Measurements from ENCODE around the gene CFAP119.
A peak's percentile ranks its signal among the peaks of the same experiment; 100 is the strongest.

CFAP119 gene

GRCh38 chr16:30760577-30761426 is 1.1 kb downstream of the CFAP119 start:
- DNase-seq = no peak

- no peak for DNase-seq
These were observed 1.8 kb downstream of the CFAP119 start for GRCh38 chr16:30760001-30760559.

- no peak for DNase-seq
These were observed 2.8 kb downstream of the CFAP119 start for GRCh38 chr16:30758988-30759491.

GRCh38 chr16:30757316-30757715 is 4.5 kb downstream of the CFAP119 start:
- DNase-seq = no peak

GRCh38 chr16:30756781-30757100 is 5.1 kb downstream of the CFAP119 start:
- no peak for DNase-seq

- DNase-seq = no peak
These were observed 5.7 kb downstream of the CFAP119 start for GRCh38 chr16:30755955-30756780.

GRCh38 chr16:30753596-30753995 is 8.3 kb downstream of the CFAP119 start:
- no peak for DNase-seq

- no peak for DNase-seq
These were observed 10.9 kb downstream of the CFAP119 start for GRCh38 chr16:30750876-30751465.

- no peak for DNase-seq
These were observed 11.7 kb downstream of the CFAP119 start for GRCh38 chr16:30750201-30750600.

- peak; percentile 29 for DNase-seq
These were observed 13.0 kb downstream of the CFAP119 start for GRCh38 chr16:30748634-30749445.

GRCh38 chr16:30747799-30748633 is 13.8 kb downstream of the CFAP119 start, which contains the start of gene PHKG2:
TSS of gene PHKG2 (plus strand) at chr16:30748425. CDS start at chr16:30748821, 396 bp downstream.
- peak; percentile 97 for DNase-seq

GRCh38 chr16:30747331-30747730 is 14.5 kb downstream of the CFAP119 start:
- DNase-seq = no peak

- no peak for DNase-seq
These were observed 15.2 kb downstream of the CFAP119 start for GRCh38 chr16:30746638-30747175.

- no peak for DNase-seq
These were observed 16.8 kb downstream of the CFAP119 start for GRCh38 chr16:30745082-30745481.

GRCh38 chr16:30744183-30744582 is 17.7 kb downstream of the CFAP119 start:
- no peak for DNase-seq

- no peak for DNase-seq
These were observed 18.1 kb downstream of the CFAP119 start for GRCh38 chr16:30743716-30744115.

- DNase-seq = no peak
These were observed 20.4 kb downstream of the CFAP119 start for GRCh38 chr16:30741461-30741914.

- no peak for DNase-seq
These were observed 21.3 kb downstream of the CFAP119 start for GRCh38 chr16:30740364-30741251.
